Endothelial cell of umbilical vein (primary cell): Measurements from ENCODE around the gene CD63. TPM values are rescaled to one million over a fixed set of nuclear protein-coding genes. Genes with fewer than 3 reads are reported as not detected.

Source experiments
- BruUV-seq: library from RNA; stranded (reverse); fragments of 400-500 nt; replicated peaks from 2 replicates; lab custom pipeline; 2021; lab: Mats Ljungman, UMichigan
- CTCF ChIA-PET: fragments of 300-600, 350-600 bp; sonication (Branson Sonifier 250); formaldehyde crosslinking; loops from one replicate; lab custom pipeline; 2021; ENCODE audit warnings: antibody characterized with exemption, inconsistent platforms; lab: Charles Lee
- POLR2A ChIA-PET: fragments of 300-600, 350-600 bp; sonication (Branson Sonifier 250); formaldehyde crosslinking; loops from one replicate; lab custom pipeline; 2021; ENCODE audit warnings: antibody characterized with exemption, inconsistent platforms; lab: Charles Lee
- DNase-seq: peaks from one replicate; pipeline ENCODE4 v3.0.0-alpha.2; 2011; ENCODE audit warnings: low read depth, low spot score
- FAIRE-seq: peaks from 2 replicates; lab custom pipeline; 2011; peaks lifted over from hg19 to GRCh38; lab: Jason Lieb, UNC
- H2AFZ ChIP-seq: 2 replicates; pipeline ENCODE4 v1.6.0; 2012; ENCODE audit warnings: low read depth, low read length, control low read depth, inconsistent platforms
- H3K27ac ChIP-seq: 2 replicates; pipeline ENCODE4 v1.5.1; 2011; ENCODE audit warnings: low read depth, mild to moderate bottlenecking, control low read depth, low read length, moderate library complexity; ENCODE audit not compliant: insufficient read depth
- H3K27me3 ChIP-seq, 2 experiments: 2 replicates each; pipeline versions ENCODE4 v1.6.0 to v1.6.1; 2011; ENCODE audit warnings: low read length in 2 of 2, mixed read lengths in 1 of 2; ENCODE audit not compliant: control insufficient read depth in 2 of 2, insufficient read depth in 2 of 2
- H3K36me3 ChIP-seq, 2 experiments: 2 replicates in 1 of 2; 3 replicates in 1 of 2; pipeline ENCODE4 v1.5.1; 2011; ENCODE audit warnings: low read length in 2 of 2, mild to moderate bottlenecking in 1 of 2, moderate library complexity in 1 of 2; ENCODE audit not compliant: control insufficient read depth in 2 of 2, insufficient read depth in 2 of 2; ENCODE audit errors: extremely low read depth in 1 of 2
- H3K4me1 ChIP-seq: 3 replicates; pipeline ENCODE4 v1.5.1; 2011; ENCODE audit warnings: mild to moderate bottlenecking, low read length; ENCODE audit not compliant: control insufficient read depth, insufficient read depth; ENCODE audit errors: extremely low read depth
- H3K4me2 ChIP-seq: 2 replicates; pipeline ENCODE4 v1.6.1; 2011; ENCODE audit warnings: low read length, control low read depth, mixed read lengths; ENCODE audit not compliant: insufficient read depth
- H3K4me3 ChIP-seq, 3 experiments: fragments of 200-600 bp in 1 of 3; sonication (generic), shearing (Covaris generic) in 1 of 3; replicated peaks in 1 of 3; 2 replicates each; pipeline ENCODE4 v1.5.1; 2011 to 2016; ENCODE audit warnings: control low read depth in 3 of 3, low read length in 3 of 3, mild to moderate bottlenecking in 2 of 3, inconsistent platforms in 1 of 3, low read depth in 1 of 3, moderate library complexity in 1 of 3; ENCODE audit not compliant: insufficient read depth in 1 of 3
- H3K79me2 ChIP-seq: 2 replicates; pipeline ENCODE4 v1.6.0; 2012; ENCODE audit warnings: low read length, inconsistent platforms; ENCODE audit not compliant: control insufficient read depth, insufficient read depth
- H3K9ac ChIP-seq: replicated peaks from 2 replicates; pipeline ENCODE3; 2011; ENCODE audit warnings: low read length, control low read depth; ENCODE audit not compliant: insufficient read depth; ENCODE audit errors: extremely low read depth
- H3K9me1 ChIP-seq: replicated peaks from 3 replicates; pipeline ENCODE4 v1.6.0; 2011; ENCODE audit warnings: mild to moderate bottlenecking, low read length; ENCODE audit not compliant: control insufficient read depth, insufficient read depth; ENCODE audit errors: extremely low read depth
- H3K9me3 ChIP-seq: replicated peaks from 2 replicates; pipeline ENCODE4 v1.5.1; 2012; ENCODE audit warnings: low read length, inconsistent platforms; ENCODE audit not compliant: control insufficient read depth, insufficient read depth
- H4K20me1 ChIP-seq: replicated peaks from 2 replicates; pipeline ENCODE3; 2011; ENCODE audit warnings: mild to moderate bottlenecking, low read length; ENCODE audit not compliant: control insufficient read depth, insufficient read depth; ENCODE audit errors: extremely low read depth
- CTCF ChIP-seq, 2 donors: IDR thresholded peaks; 1 replicate in 1 of 2; 2 replicates in 1 of 2; pipeline ENCODE4 v1.5.1; 2011; ENCODE audit warnings: low read length in 2 of 2, mild to moderate bottlenecking in 2 of 2, moderate library complexity in 2 of 2, control low read depth in 1 of 2, inconsistent platforms in 1 of 2, low read depth in 1 of 2; ENCODE audit not compliant: insufficient read depth in 1 of 2; ENCODE audit errors: extremely low read depth in 1 of 2
- FOS ChIP-seq: IDR thresholded peaks from 2 replicates; pipeline ENCODE4 v1.6.1; 2011; ENCODE audit warnings: mild to moderate bottlenecking, low read length, moderate library complexity, borderline replicate concordance; ENCODE audit not compliant: insufficient read depth
- GATA2 ChIP-seq: IDR thresholded peaks from 2 replicates; pipeline ENCODE4 v1.7.0; 2011; ENCODE audit warnings: low read depth, mild to moderate bottlenecking, moderate library complexity, mixed read lengths, low read length; ENCODE audit not compliant: insufficient read length, insufficient read depth
- JUN ChIP-seq: IDR thresholded peaks from 2 replicates; pipeline ENCODE4 v1.6.1; 2011; ENCODE audit warnings: borderline replicate concordance, low read depth; ENCODE audit not compliant: insufficient read length, insufficient read depth
- MAX ChIP-seq: IDR thresholded peaks from 2 replicates; pipeline ENCODE4 v1.6.1; 2011; ENCODE audit not compliant: insufficient read depth, insufficient read length
- MYC ChIP-seq: IDR thresholded peaks from one replicate; pipeline ENCODE4 v1.6.1; 2011; ENCODE audit warnings: mild to moderate bottlenecking, low read depth, low read length
- POLR2AphosphoS5 ChIP-seq: IDR thresholded peaks from 2 replicates; pipeline ENCODE4 v1.6.1; 2012; ENCODE audit warnings: low read depth, mild to moderate bottlenecking, control low read depth, low read length, moderate library complexity; ENCODE audit not compliant: insufficient read depth
- dilution Hi-C: fragments of 300-500 bp; cut with MboI; formaldehyde crosslinking; loops from one replicate; pipeline ENCODE4 v1.15.0; 2019; ENCODE audit warnings: low sequenced_read_pairs; ENCODE audit not compliant: extremely low pct_ligation_motif_present
- intact Hi-C: fragments of 100-400 bp; cut with micrococcal nuclease; formaldehyde crosslinking; loops from one replicate; pipeline ENCODE4 v1.10.0; 2022
- polyA plus RNA-seq, 4 experiments: library from polyadenylated mRNA; depleted of rRNA in 3 of 4; stranded (reverse) in 3 of 4; unstranded in 1 of 4; fragments of >200 nt; gene quantifications; 2 replicates each; pipeline versions ENCODE4 v1.2.1 to v1.2.3, GENCODE V29; 2011 to 2012; ENCODE audit warnings: missing spikeins in 1 of 4
- total RNA-seq: library from RNA; stranded (reverse); gene quantifications from 2 replicates; pipeline ENCODE4 v1.2.3, GENCODE V29; 2021

CD63 gene
- total and polyA plus RNA-seq, 2 donors (not counting 3 experiments of a cell fraction or from before 2014, with no cell fraction given) = 1,054 to 1,429 TPM

- TF ChIP-seq FOS (no peak), POLR2AphosphoS5 (no peak), GATA2 (no peak), JUN (no peak), MAX (no peak), MYC (no peak), CTCF (IDR thresholded peaks at IDR 0.05; ENCODE audit: extremely low read depth in 1 of 2, insufficient read depth in 1 of 2, low read depth in 1 of 2, low read length in 2 of 2) (no peak)
- no peaks in the 10 kb centered on the region for H4K20me1 ChIP-seq
- ChIA-PET CTCF (interaction anchor here (0.6 to 8.2 kb wide), 2 partner anchors 12 to 994 kb away, joined by 3 to 151 read pairs; partner anchors contain the start of genes BLOC1S1 and RDH5), POLR2A (no interaction called here)
- no peaks in the 10 kb centered on the region for H3K9me3 ChIP-seq
- FAIRE-seq = no peak
- no peaks in the 10 kb centered on the region for H3K9me1 ChIP-seq
- H2AFZ ChIP-seq = no peak overlapping the region
- H3K27me3 ChIP-seq = no peaks in the 10 kb centered on the region
- peaks cover 7% of the 10 kb centered on the region for H3K79me2 ChIP-seq
- H3K4me3 ChIP-seq = no peak overlapping the region
- intact Hi-C loops (no loop called here), dilution Hi-C loops (no loop called here)
- peaks cover 15% of the 10 kb centered on the region for H3K4me1 ChIP-seq
- H3K27ac ChIP-seq = no peak overlapping the region
- no peaks in the 10 kb centered on the region for H3K36me3 ChIP-seq
- DNase-seq = no peak
- no peak overlapping the region for H3K4me2 ChIP-seq
- no TSS peak for BruUV-seq
- no peak overlapping the region for H3K9ac ChIP-seq
Measured at GRCh38 chr12:55733021-55733555, 4.3 kb upstream of the CD63 start.
